Upper lobe of left lung (tissue), 6 donors: Measurements from ENCODE around the gene OR4Q2. TPM values are rescaled to one million over a fixed set of nuclear protein-coding genes. Genes with fewer than 3 reads are reported as not detected.

Source experiments
- ATAC-seq, 2 donors: fragments of 200-7000 bp; cut with Tn5 transposase; one replicate each; pipeline ENCODE4 v1.9.1; 2022; ENCODE audit warnings: mild to moderate bottlenecking in 2 of 2, moderate library complexity in 2 of 2; ENCODE audit not compliant: low FRiP score in 2 of 2
- DNase-seq, 2 donors: peaks; one replicate each; pipeline ENCODE4 v3.0.0-alpha.2; 2019 to 2020
- H3K27ac ChIP-seq, 4 donors: fragments of 200-600 bp; sonication (generic); one replicate each; pipeline ENCODE4 v1.5.1; 2016 to 2019
- H3K27me3 ChIP-seq, 4 donors: fragments of 200-600 bp; sonication (generic); one replicate each; pipeline ENCODE4 v1.5.1; 2017 to 2019
- H3K36me3 ChIP-seq, 4 donors: fragments of 200-600 bp; sonication (generic); one replicate each; pipeline ENCODE4 v1.5.1; 2016 to 2019
- H3K4me1 ChIP-seq, 4 donors: fragments of 200-600 bp; sonication (generic); one replicate each; pipeline ENCODE4 v1.5.1; 2018 to 2019
- H3K4me3 ChIP-seq, 4 donors: fragments of 200-600 bp; sonication (generic); one replicate each; pipeline ENCODE4 v1.5.1; 2017 to 2019; ENCODE audit warnings: mild to moderate bottlenecking in 2 of 4, moderate library complexity in 1 of 4
- H3K9me3 ChIP-seq, 4 donors: fragments of 200-600 bp; sonication (generic); one replicate each; pipeline ENCODE4 v1.5.1; 2018 to 2019
- CTCF ChIP-seq, 6 experiments: fragments of 450-650 bp in 4 of 6; fragments of 200-600 bp in 2 of 6; sonication (generic) in 2 of 6; IDR thresholded peaks; one replicate each; pipeline ENCODE4 v1.5.1; 2016 to 2019; ENCODE audit warnings: antibody characterized with exemption in 6 of 6
- EP300 ChIP-seq, 4 donors: sonication (generic); formaldehyde crosslinking; IDR thresholded peaks; one replicate each; pipeline ENCODE4 v1.5.1; 2017; ENCODE audit warnings: antibody characterized with exemption in 4 of 4, control low read depth in 2 of 4
- POLR2A ChIP-seq, 4 donors: fragments of 450-650 bp; IDR thresholded peaks; one replicate each; pipeline ENCODE4 v1.5.1; 2016 to 2017; ENCODE audit warnings: antibody characterized with exemption in 4 of 4, mild to moderate bottlenecking in 2 of 4
- POLR2AphosphoS5 ChIP-seq, 2 donors: sonication (generic); formaldehyde crosslinking; IDR thresholded peaks; one replicate each; pipeline ENCODE4 v1.5.1; 2017; ENCODE audit warnings: antibody characterized with exemption in 2 of 2
- WGBS, 2 donors: methylation state at CpG; one replicate each; pipeline ENCODE4 v1.1.5; 2017 to 2018; 5-methylcytosine and 5-hydroxymethylcytosine counted together
- total RNA-seq, 6 donors: library from RNA; depleted of rRNA in 4 of 6; stranded (reverse); fragments of >200 nt in 4 of 6; gene quantifications; one replicate each; pipeline versions ENCODE4 v1.1.0 to v1.2.1, GENCODE V29; 2016 to 2021
- donor health status: DM: no; HTN: no; CAD: no; lungs with moderate emphysema.
- donor health status: DM: no; HTN: yes; CAD: no; lungs with severe emphysema.

The OR4Q2 gene
- total RNA-seq, 6 donors from 2014 or later, result not detected

- TF ChIP-seq EP300 (IDR thresholded peaks at IDR 0.05) (no peak), POLR2AphosphoS5 (IDR thresholded peaks at IDR 0.05) (no peak), POLR2A (IDR thresholded peaks at IDR 0.05) (no peak), CTCF (IDR thresholded peaks at IDR 0.05) (no peak)
- Histone ChIP-seq H3K4me1 (no peaks in the 10 kb centered on the region), H3K27me3 (no peaks in the 10 kb centered on the region), H3K9me3 (no peaks in the 10 kb centered on the region), H3K4me3 (no peak within 1 kb of the TSS), H3K27ac (no peak within 1 kb of the TSS), H3K36me3 (no peaks in the 10 kb centered on the region)
- 89 to 92% methylated on average over 4 of the region's 4 CpGs for WGBS, 2 donors
- DNase-seq, result no peak
- no peak for ATAC-seq
These were observed 34.0 kb downstream of the OR4Q2 start, which contains the start of gene OR4K13 for GRCh38 chr14:20035938-20036337. OR4K13 (minus strand) TSS chr14:20036038; CDS start chr14:20034758, 1,280 bp downstream.

GRCh38 chr14:20044243-20044642 lies 42.3 kb downstream of the OR4Q2 start:
- ATAC-seq (no peak), DNase-seq (no peak)
- WGBS, 2 donors, result 68 to 77% methylated on average over 5 of the region's 5 CpGs
- Histone ChIP-seq H3K36me3 (no peaks in the 10 kb centered on the region), H3K4me1 (no peaks in the 10 kb centered on the region), H3K4me3 (no peak overlapping the region), H3K9me3 (no peaks in the 10 kb centered on the region), H3K27me3 (no peaks in the 10 kb centered on the region), H3K27ac (no peak overlapping the region)
- TF ChIP-seq CTCF (IDR thresholded peaks at IDR 0.05), result no peak
- TF ChIP-seq POLR2AphosphoS5 (IDR thresholded peaks at IDR 0.05), result no peak
- no peak for TF ChIP-seq EP300 (IDR thresholded peaks at IDR 0.05)

- no peak for ATAC-seq
- WGBS, 2 donors, result 71% methylated on average over 1 of the region's 1 CpG
These were observed 46.2 kb downstream of the OR4Q2 start for GRCh38 chr14:20048202-20048601.

More at GRCh38 chr14:20048202-20048601, 46.2 kb downstream of the OR4Q2 start:
- Histone ChIP-seq H3K4me1 (no peaks in the 10 kb centered on the region), H3K36me3 (no peaks in the 10 kb centered on the region), H3K27me3 (no peaks in the 10 kb centered on the region), H3K9me3 (no peaks in the 10 kb centered on the region), H3K4me3 (no peak overlapping the region), H3K27ac (no peak overlapping the region)
- TF ChIP-seq POLR2A (IDR thresholded peaks at IDR 0.05) (no peak), EP300 (IDR thresholded peaks at IDR 0.05) (no peak), CTCF (IDR thresholded peaks at IDR 0.05) (no peak), POLR2AphosphoS5 (IDR thresholded peaks at IDR 0.05) (no peak)
- DNase-seq, result no peak

Other genes with a start within 250 kb of the OR4Q2 start
- gene OR4M1, start 228.7 kb upstream of the OR4Q2 start, total RNA-seq, result not detected
- gene OR4N2, start 198.4 kb upstream of the OR4Q2 start, total RNA-seq, result not detected
- not detected for gene OR4K2, start 127.0 kb upstream of the OR4Q2 start, total RNA-seq
- gene OR4K5, start 81.6 kb upstream of the OR4Q2 start, total RNA-seq, result not detected
- gene OR4K1, start 71.2 kb upstream of the OR4Q2 start, total RNA-seq, result not detected
- not detected for gene OR4K15, start 26.6 kb upstream of the OR4Q2 start, total RNA-seq
- not detected for gene OR4K14, start 17.1 kb downstream of the OR4Q2 start, total RNA-seq
- gene OR4K13, start 33.9 kb downstream of the OR4Q2 start, total RNA-seq, result not detected
- not detected for gene OR4L1, start 57.9 kb downstream of the OR4Q2 start, total RNA-seq
- not detected for gene OR4K17, start 108.6 kb downstream of the OR4Q2 start, total RNA-seq
- gene OR4N5, start 136.7 kb downstream of the OR4Q2 start, total RNA-seq, result not detected
- gene OR11G2, start 188.7 kb downstream of the OR4Q2 start, total RNA-seq, result not detected
- gene OR11H6, start 221.5 kb downstream of the OR4Q2 start, total RNA-seq, result not detected
- gene OR11H7, start 226.8 kb downstream of the OR4Q2 start, total RNA-seq, result not detected
- not detected for gene OR11H4, start 237.1 kb downstream of the OR4Q2 start, total RNA-seq